Osteoblast (primary cell): ENCODE measurements around the gene RAVER1. TPM values are rescaled to one million over a fixed set of nuclear protein-coding genes. Genes with fewer than 3 reads are reported as not detected.

Experiments
- DNase-seq: peaks from one replicate; pipeline ENCODE4 v3.0.0; 2011; ENCODE audit warnings: low spot score, mixed read lengths; ENCODE audit not compliant: insufficient read length; ENCODE audit errors: missing footprints
- H2AFZ ChIP-seq: 2 replicates; pipeline ENCODE4 v1.6.0; 2011; ENCODE audit warnings: mild to moderate bottlenecking, low read length
- H3K27ac ChIP-seq: 2 replicates; pipeline ENCODE4 v1.5.1; 2011; ENCODE audit warnings: mild to moderate bottlenecking, low read depth, low read length, moderate library complexity
- H3K27me3 ChIP-seq: 2 replicates; pipeline ENCODE4 v1.6.0; 2012; ENCODE audit warnings: mild to moderate bottlenecking, control low read depth, inconsistent platforms, low read length, moderate library complexity; ENCODE audit not compliant: insufficient read depth
- H3K36me3 ChIP-seq: 2 replicates; pipeline ENCODE4 v1.5.1; 2011; ENCODE audit warnings: mild to moderate bottlenecking, low read length, control low read depth, moderate library complexity; ENCODE audit not compliant: insufficient read depth
- H3K4me1 ChIP-seq: 2 replicates; pipeline ENCODE4 v1.5.1; 2011; ENCODE audit warnings: mild to moderate bottlenecking, low read length, control low read depth, moderate library complexity; ENCODE audit not compliant: insufficient read depth
- H3K4me2 ChIP-seq: 2 replicates; pipeline ENCODE4 v1.6.0; 2011; ENCODE audit warnings: mild to moderate bottlenecking, low read length; ENCODE audit not compliant: insufficient read depth
- H3K4me3 ChIP-seq: fragments of 200-600 bp; sonication (generic); 3 replicates; pipeline ENCODE4 v1.5.1; 2012; ENCODE audit warnings: mild to moderate bottlenecking, low read length, inconsistent platforms; ENCODE audit not compliant: insufficient read depth
- H3K79me2 ChIP-seq: 2 replicates; pipeline ENCODE4 v1.6.0; 2012; ENCODE audit warnings: mild to moderate bottlenecking, low read length, control low read depth, inconsistent platforms; ENCODE audit not compliant: insufficient read depth
- H3K9me3 ChIP-seq: 2 replicates; pipeline ENCODE4 v1.5.1; 2011; ENCODE audit warnings: low read depth, low read length, control low read depth
- H4K20me1 ChIP-seq: 2 replicates; pipeline ENCODE4 v1.6.0; 2012; ENCODE audit warnings: mild to moderate bottlenecking, low read length, control low read depth; ENCODE audit not compliant: insufficient read depth
- total RNA-seq: library from RNA; depleted of rRNA; stranded (reverse); fragments of >200 nt; gene quantifications from 2 replicates; pipeline ENCODE4 v1.2.3, GENCODE V29; 2012
- TF ChIP-seq, protein P1 (sequence below): IDR thresholded peaks from 2 replicates; pipeline ENCODE4 v1.5.1; 2011; ENCODE audit warnings: mild to moderate bottlenecking, low read depth, low read length, moderate library complexity; ENCODE audit errors: extremely low read depth

The RAVER1 gene
- total RNA-seq, 1 donor, result 8.0 TPM

DNA sequence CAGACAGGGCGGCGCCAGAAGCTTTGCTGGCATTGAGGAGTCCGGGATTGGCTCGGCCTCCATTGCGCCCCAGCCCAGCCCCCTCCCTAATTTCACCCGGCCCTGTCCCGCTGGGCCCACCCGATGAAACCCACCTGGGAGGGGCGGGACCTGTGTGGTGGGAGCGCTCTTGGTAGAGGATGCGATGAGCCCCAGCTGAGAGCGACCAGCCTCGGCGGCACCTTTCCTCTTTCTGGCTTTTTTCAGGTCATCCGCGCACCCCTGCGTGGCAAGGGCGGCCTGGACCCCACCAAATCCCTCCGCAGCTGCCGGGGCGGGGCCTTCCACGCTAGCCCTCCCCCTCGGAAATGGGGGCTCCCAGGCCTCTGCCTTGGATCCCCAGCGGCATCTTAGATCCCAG lies 23.9 kb downstream of the RAVER1 start, which contains the start of gene ZGLP1:
Gene ZGLP1, minus strand, starts transcription at position 393 of the 400 bp plus-strand sequence.
- Histone ChIP-seq H3K9me3 (no peaks in the 10 kb centered on the region), H3K4me1 (peaks cover 12% of the 10 kb centered on the region), H3K4me3 (no peak within 1 kb of the TSS), H2AFZ (no peak within 1 kb of the TSS), H3K27me3 (no peaks in the 10 kb centered on the region), H4K20me1 (no peaks in the 10 kb centered on the region), H3K36me3 (peaks cover 10% of the 10 kb centered on the region), H3K79me2 (peaks cover 3% of the 10 kb centered on the region), H3K4me2 (no peak within 1 kb of the TSS), H3K27ac (no peak within 1 kb of the TSS)
- TF ChIP-seq, protein P1, sequence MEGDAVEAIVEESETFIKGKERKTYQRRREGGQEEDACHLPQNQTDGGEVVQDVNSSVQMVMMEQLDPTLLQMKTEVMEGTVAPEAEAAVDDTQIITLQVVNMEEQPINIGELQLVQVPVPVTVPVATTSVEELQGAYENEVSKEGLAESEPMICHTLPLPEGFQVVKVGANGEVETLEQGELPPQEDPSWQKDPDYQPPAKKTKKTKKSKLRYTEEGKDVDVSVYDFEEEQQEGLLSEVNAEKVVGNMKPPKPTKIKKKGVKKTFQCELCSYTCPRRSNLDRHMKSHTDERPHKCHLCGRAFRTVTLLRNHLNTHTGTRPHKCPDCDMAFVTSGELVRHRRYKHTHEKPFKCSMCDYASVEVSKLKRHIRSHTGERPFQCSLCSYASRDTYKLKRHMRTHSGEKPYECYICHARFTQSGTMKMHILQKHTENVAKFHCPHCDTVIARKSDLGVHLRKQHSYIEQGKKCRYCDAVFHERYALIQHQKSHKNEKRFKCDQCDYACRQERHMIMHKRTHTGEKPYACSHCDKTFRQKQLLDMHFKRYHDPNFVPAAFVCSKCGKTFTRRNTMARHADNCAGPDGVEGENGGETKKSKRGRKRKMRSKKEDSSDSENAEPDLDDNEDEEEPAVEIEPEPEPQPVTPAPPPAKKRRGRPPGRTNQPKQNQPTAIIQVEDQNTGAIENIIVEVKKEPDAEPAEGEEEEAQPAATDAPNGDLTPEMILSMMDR, result no peak
- peak; percentile 34 for DNase-seq

DNA sequence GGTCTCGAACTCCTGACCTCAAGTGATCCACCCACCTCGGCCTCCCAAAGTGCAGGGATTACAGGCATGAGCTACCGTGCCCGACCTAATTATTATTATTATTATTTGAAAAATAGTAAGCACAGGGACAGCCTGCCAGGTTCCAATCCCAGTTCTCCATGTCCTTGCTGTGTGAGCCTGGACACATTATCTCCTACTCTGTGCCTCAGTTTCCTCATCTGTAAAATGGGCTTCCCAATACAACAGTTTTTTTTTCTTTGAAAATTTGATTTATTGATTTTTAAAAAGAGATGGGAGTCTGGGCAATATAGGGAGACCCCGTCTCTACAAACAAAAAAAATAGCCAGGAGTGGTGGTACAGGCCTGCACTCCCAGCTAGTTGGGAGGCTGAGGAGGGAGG lies 27.0 kb downstream of the RAVER1 start:
- Histone ChIP-seq H3K79me2 (no peaks in the 10 kb centered on the region), H3K4me3 (no peak overlapping the region), H4K20me1 (no peaks in the 10 kb centered on the region), H3K4me1 (peaks cover 24% of the 10 kb centered on the region), H3K36me3 (peaks cover 6% of the 10 kb centered on the region), H3K27ac (no peak overlapping the region), H3K27me3 (no peaks in the 10 kb centered on the region), H3K4me2 (no peak overlapping the region), H2AFZ (no peak overlapping the region), H3K9me3 (no peaks in the 10 kb centered on the region)
- TF ChIP-seq, protein P1, result no peak
- peak; percentile 3 for DNase-seq

DNA sequence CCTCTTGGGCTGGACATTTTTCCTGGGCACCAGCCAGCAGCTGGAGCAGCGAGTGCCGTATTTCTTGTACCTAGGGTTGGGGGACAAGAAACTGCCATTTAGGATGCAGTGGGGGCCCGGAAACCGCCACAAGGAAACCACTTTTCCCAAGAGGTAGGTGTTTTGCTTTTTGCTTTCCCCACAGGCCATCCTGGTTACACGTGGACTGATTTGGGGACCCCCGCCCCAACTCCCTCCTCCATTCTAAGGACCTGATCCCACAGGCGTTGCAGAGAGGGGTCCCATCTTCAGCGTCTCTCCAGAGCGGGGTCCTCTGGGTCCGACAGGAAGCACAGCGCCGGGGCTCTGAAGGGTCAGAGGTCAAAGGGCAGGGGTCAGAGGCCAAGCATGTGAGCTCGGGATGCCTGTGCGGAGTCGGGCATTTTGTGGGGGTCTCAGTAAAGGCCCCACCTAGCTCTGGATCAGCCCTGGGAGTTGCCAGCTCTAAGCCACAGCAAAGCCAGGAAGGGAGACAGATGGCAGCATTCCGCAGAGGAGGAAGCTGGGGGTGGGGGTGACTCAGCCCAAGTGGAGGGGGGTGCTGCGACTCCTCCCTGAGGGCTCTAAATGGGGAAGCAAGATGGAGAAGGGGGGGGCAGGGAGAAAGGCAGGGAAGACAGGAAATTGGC lies 28.1 kb downstream of the RAVER1 start:
- DNase-seq, result peak; percentile 97
- H3K4me2 ChIP-seq, result peak overlapping the region; percentile 48

More for the DNA sequence above, 28.1 kb downstream of the RAVER1 start:
- Histone ChIP-seq H2AFZ (peak overlapping the region; percentile 79), H3K9me3 (no peaks in the 10 kb centered on the region), H3K79me2 (no peaks in the 10 kb centered on the region), H3K4me1 (peaks cover 24% of the 10 kb centered on the region), H3K27ac (peak overlapping the region; percentile 77), H3K27me3 (no peaks in the 10 kb centered on the region), H4K20me1 (no peaks in the 10 kb centered on the region), H3K36me3 (peaks cover 6% of the 10 kb centered on the region), H3K4me3 (peak overlapping the region; percentile 42)
- TF ChIP-seq, protein P1, result no peak
